Activated CD4-positive, alpha-beta memory T cell treated with anti-CD3 and anti-CD28 coated beads, Interleukin-2, amount 10 ng/mL, durations not matched to agents 7 days and 5 days (primary cell): Measurements from ENCODE around the gene FAM222A. TPM values are rescaled to one million over a fixed set of nuclear protein-coding genes. Genes with fewer than 3 reads are reported as not detected.

Experiments used
- CTCF ChIA-PET: fragments of 350-600 bp; sonication (Branson Sonifier 250); formaldehyde crosslinking; loops from one replicate; lab custom pipeline; 2021; ENCODE audit warnings: antibody characterized with exemption, inconsistent platforms; lab: Charles Lee
- POLR2A ChIA-PET: fragments of 350-600 bp; sonication (Branson Sonifier 250); formaldehyde crosslinking; loops from one replicate; lab custom pipeline; 2021; ENCODE audit warnings: antibody characterized with exemption; lab: Charles Lee
- DNase-seq: peaks from one replicate; pipeline ENCODE4 v3.0.0-alpha.2; 2020
- H3K27ac Mint-ChIP-seq: one replicate; pipeline ENCODE4 v1.8.0; 2021; ENCODE audit warnings: mild to moderate bottlenecking, mixed read lengths
- H3K27me3 Mint-ChIP-seq: one replicate; pipeline ENCODE4 v1.8.0; 2021; ENCODE audit warnings: mixed read lengths
- H3K36me3 Mint-ChIP-seq: one replicate; pipeline ENCODE4 v1.8.0; 2021; ENCODE audit warnings: low read depth, mixed read lengths
- H3K4me1 Mint-ChIP-seq: one replicate; pipeline ENCODE4 v1.8.0; 2021; ENCODE audit warnings: mixed read lengths
- H3K4me3 Mint-ChIP-seq: one replicate; pipeline ENCODE4 v1.8.0; 2021; ENCODE audit warnings: mild to moderate bottlenecking, mixed read lengths
- H3K9me3 Mint-ChIP-seq: one replicate; pipeline ENCODE4 v1.8.0; 2021; ENCODE audit warnings: mixed read lengths
- total RNA-seq, 2 experiments: library from RNA; stranded (reverse); gene quantifications; one replicate each; pipeline ENCODE4 v1.2.3, GENCODE V29; 2021

Gene FAM222A
- total RNA-seq, 2 experiments from 2014 or later: 0.28 to 0.43 TPM

GRCh38 chr12:109709401-109709991, 4.1 kb upstream of the FAM222A start:
- no peaks in the 10 kb centered on the region for H3K9me3 Mint-ChIP-seq
- H3K27me3 Mint-ChIP-seq: peaks cover 27% of the 10 kb centered on the region
- peaks cover 5% of the 10 kb centered on the region for H3K4me1 Mint-ChIP-seq
- CTCF ChIA-PET: interaction anchor here (0.7 to 1.2 kb wide), 2 partner anchors 43 to 136 kb away, joined by 3 read pairs; no protein-coding TSS in a partner anchor
- DNase-seq: no peak
- no peak overlapping the region for H3K27ac Mint-ChIP-seq
- no peaks in the 10 kb centered on the region for H3K36me3 Mint-ChIP-seq
- no peak overlapping the region for H3K4me3 Mint-ChIP-seq
- POLR2A ChIA-PET: no interaction called here

GRCh38 chr12:109710205-109710746, 3.3 kb upstream of the FAM222A start:
- peaks cover 27% of the 10 kb centered on the region for H3K27me3 Mint-ChIP-seq
- peaks cover 9% of the 10 kb centered on the region for H3K4me1 Mint-ChIP-seq
- CTCF ChIA-PET: no interaction called here
- DNase-seq: no peak
- no peak overlapping the region for H3K27ac Mint-ChIP-seq
- H3K36me3 Mint-ChIP-seq: no peaks in the 10 kb centered on the region
- POLR2A ChIA-PET: no interaction called here
- no peaks in the 10 kb centered on the region for H3K9me3 Mint-ChIP-seq
- H3K4me3 Mint-ChIP-seq: no peak overlapping the region

GRCh38 chr12:109710747-109711595, 2.7 kb upstream of the FAM222A start:
- POLR2A ChIA-PET: no interaction called here
- Mint-ChIP-seq H3K4me1 (peaks cover 9% of the 10 kb centered on the region), H3K27me3 (peaks cover 29% of the 10 kb centered on the region), H3K27ac (no peak overlapping the region), H3K36me3 (no peaks in the 10 kb centered on the region), H3K9me3 (no peaks in the 10 kb centered on the region), H3K4me3 (no peak overlapping the region)
- CTCF ChIA-PET: no interaction called here
- DNase-seq: no peak

GRCh38 chr12:109711596-109712461, 1.8 kb upstream of the FAM222A start:
- Mint-ChIP-seq H3K4me3 (no peak overlapping the region), H3K9me3 (no peaks in the 10 kb centered on the region), H3K27ac (no peak overlapping the region), H3K4me1 (peaks cover 9% of the 10 kb centered on the region), H3K27me3 (peaks cover 37% of the 10 kb centered on the region), H3K36me3 (no peaks in the 10 kb centered on the region)
- no peak for DNase-seq
- CTCF ChIA-PET: interaction anchor here (0.6 kb wide), 1 partner anchor 207 kb away, joined by 3 read pairs; no protein-coding TSS in a partner anchor
- POLR2A ChIA-PET: no interaction called here

GRCh38 chr12:109714141-109714912, 702 bp downstream of the FAM222A start:
- Mint-ChIP-seq H3K4me1 (peaks cover 9% of the 10 kb centered on the region), H3K36me3 (no peaks in the 10 kb centered on the region), H3K27ac (no peak overlapping the region), H3K4me3 (peak overlapping the region; percentile 64), H3K27me3 (peaks cover 54% of the 10 kb centered on the region), H3K9me3 (no peaks in the 10 kb centered on the region)
- CTCF ChIA-PET: interaction anchor here (1.0 to 2.9 kb wide), 6 partner anchors 9 to 237 kb away, joined by 3 to 12 read pairs (median 3); partner anchors contain the start of genes KCTD10 and UBE3B
- POLR2A ChIA-PET: interaction anchor here (0.9 kb wide), 1 partner anchor 736 kb away, joined by 3 read pairs; the partner anchor contains the start of gene ARPC3
- peak; percentile 41 for DNase-seq

- no peak overlapping the region for H3K27ac Mint-ChIP-seq
- peak overlapping the region; percentile 30 for H3K4me3 Mint-ChIP-seq
- H3K27me3 Mint-ChIP-seq: peaks cover 55% of the 10 kb centered on the region
- H3K4me1 Mint-ChIP-seq: peaks cover 9% of the 10 kb centered on the region
- H3K9me3 Mint-ChIP-seq: no peaks in the 10 kb centered on the region
- POLR2A ChIA-PET: interaction anchor here (0.9 kb wide), 1 partner anchor 735 kb away, joined by 3 read pairs; the partner anchor contains the start of gene ARPC3
- DNase-seq: no peak
- H3K36me3 Mint-ChIP-seq: no peaks in the 10 kb centered on the region
- CTCF ChIA-PET: interaction anchor here (1.0 to 2.9 kb wide), 3 partner anchors 9 to 120 kb away, joined by 3 to 12 read pairs (median 3); no protein-coding TSS in a partner anchor
Measured at GRCh38 chr12:109714913-109715244, 1.3 kb downstream of the FAM222A start.

GRCh38 chr12:109715310-109716091, 1.9 kb downstream of the FAM222A start:
- no peak for DNase-seq
- peaks cover 52% of the 10 kb centered on the region for H3K27me3 Mint-ChIP-seq
- peak overlapping the region; percentile 30 for H3K4me3 Mint-ChIP-seq
- no peaks in the 10 kb centered on the region for H3K9me3 Mint-ChIP-seq
- H3K4me1 Mint-ChIP-seq: peaks cover 9% of the 10 kb centered on the region
- POLR2A ChIA-PET: no interaction called here
- H3K36me3 Mint-ChIP-seq: no peaks in the 10 kb centered on the region
- CTCF ChIA-PET: interaction anchor here (1.0 to 2.9 kb wide), 2 partner anchors 118 to 120 kb away, joined by 3 to 12 read pairs; no protein-coding TSS in a partner anchor
- H3K27ac Mint-ChIP-seq: no peak overlapping the region

- CTCF ChIA-PET: interaction anchor here (0.6 to 2.9 kb wide), 2 partner anchors 119 to 123 kb away, joined by 4 to 12 read pairs; no protein-coding TSS in a partner anchor
Measured at GRCh38 chr12:109716092-109716479, 2.5 kb downstream of the FAM222A start.

GRCh38 chr12:109716512-109717389, 3.1 kb downstream of the FAM222A start:
- Mint-ChIP-seq H3K9me3 (no peaks in the 10 kb centered on the region), H3K27me3 (peaks cover 39% of the 10 kb centered on the region), H3K4me3 (no peak overlapping the region), H3K36me3 (no peaks in the 10 kb centered on the region), H3K4me1 (peaks cover 9% of the 10 kb centered on the region), H3K27ac (no peak overlapping the region)
- ChIA-PET POLR2A (no interaction called here), CTCF (interaction anchor here (0.6 kb wide), 1 partner anchor 123 kb away, joined by 4 read pairs; no protein-coding TSS in a partner anchor)
- no peak for DNase-seq

More at GRCh38 chr12:109716092-109716479, 2.5 kb downstream of the FAM222A start:
- H3K9me3 Mint-ChIP-seq: no peaks in the 10 kb centered on the region
- no peak for DNase-seq
- POLR2A ChIA-PET: no interaction called here
- H3K36me3 Mint-ChIP-seq: no peaks in the 10 kb centered on the region
- H3K27ac Mint-ChIP-seq: no peak overlapping the region
- H3K4me3 Mint-ChIP-seq: peak overlapping the region; percentile 7
- H3K4me1 Mint-ChIP-seq: peaks cover 9% of the 10 kb centered on the region
- peaks cover 46% of the 10 kb centered on the region for H3K27me3 Mint-ChIP-seq
